H1 (cell line): Measurements from ENCODE around the gene BCL2. TPM values are rescaled to one million over a fixed set of nuclear protein-coding genes. Genes with fewer than 3 reads are reported as not detected.

Experiments
- BRCA1 ChIP-seq: IDR thresholded peaks from 2 replicates; pipeline ENCODE4 v1.6.1; 2012; ENCODE audit warnings: low read depth, low read length, improper control_type of control experiment
- CREB1 ChIP-seq: IDR thresholded peaks from 2 replicates; pipeline ENCODE4 v1.6.1; 2012; ENCODE audit warnings: inconsistent platforms
- FOSL1 ChIP-seq: IDR thresholded peaks from 2 replicates; pipeline ENCODE4 v1.6.1; 2011; ENCODE audit warnings: mild to moderate bottlenecking, low read depth, low read length, moderate library complexity; ENCODE audit not compliant: insufficient read depth
- GTF2F1 ChIP-seq: IDR thresholded peaks from 2 replicates; pipeline ENCODE4 v1.6.1; 2012; ENCODE audit warnings: low read depth, low read length, improper control_type of control experiment, borderline replicate concordance
- HDAC6 ChIP-seq: IDR thresholded peaks from one replicate; pipeline ENCODE4 v1.7.1; 2012; ENCODE audit warnings: low read depth, mild to moderate bottlenecking, inconsistent platforms, low read length, moderate library complexity
- JUND ChIP-seq: IDR thresholded peaks from 2 replicates; pipeline ENCODE4 v1.6.1; 2011; ENCODE audit warnings: mild to moderate bottlenecking, improper control_type of control experiment, low read length
- POLR2AphosphoS5 ChIP-seq: IDR thresholded peaks from 2 replicates; pipeline ENCODE4 v1.6.1; 2011; ENCODE audit warnings: low read depth, low read length
- SIN3A ChIP-seq, 2 experiments: IDR thresholded peaks in 1 of 2; conservative IDR thresholded peaks in 1 of 2; 2 replicates each; pipeline ENCODE4 v1.6.1; 2011 to 2012; ENCODE audit warnings: low read length in 2 of 2, improper control_type of control experiment in 1 of 2, low read depth in 1 of 2, mild to moderate bottlenecking in 1 of 2
- SIRT6 ChIP-seq: IDR thresholded peaks from one replicate; pipeline ENCODE4 v1.7.1; 2012; ENCODE audit warnings: low read length, inconsistent platforms
- polyA plus RNA-seq, 7 experiments: library from polyadenylated mRNA; depleted of rRNA in 3 of 7; stranded (reverse) in 5 of 7; unstranded in 2 of 7; fragments of >200 nt in 5 of 7; fragments of 200-250 nt in 2 of 7; gene quantifications; 1 replicate in 5 of 7; 2 replicates in 1 of 7; 4 replicates in 1 of 7; pipeline versions ENCODE4 v1.2.1 to v1.2.3, GENCODE V29; 2011 to 2013; ENCODE audit warnings: missing spikeins in 2 of 7, mixed read lengths in 2 of 7
- total RNA-seq: library from RNA; stranded (reverse); fragmentation: NEBNext Ultra II Directional; extraction: Animal tissue kit (Norgen Biotek cat#: 25700); gene quantifications from 2 replicates; pipeline ENCODE4 v1.2.1, GENCODE V29; 2021
- TF ChIP-seq, protein P1 (sequence below): IDR thresholded peaks from 2 replicates; pipeline ENCODE4 v1.6.1; 2011; ENCODE audit warnings: low read depth, mild to moderate bottlenecking, low read length; ENCODE audit not compliant: insufficient read depth

The BCL2 gene
- total and polyA plus RNA-seq, 2 of the 8 experiments (the other 6 are each of a cell fraction or from before 2014, with no cell fraction given): 0.59 to 4.5 TPM

DNA sequence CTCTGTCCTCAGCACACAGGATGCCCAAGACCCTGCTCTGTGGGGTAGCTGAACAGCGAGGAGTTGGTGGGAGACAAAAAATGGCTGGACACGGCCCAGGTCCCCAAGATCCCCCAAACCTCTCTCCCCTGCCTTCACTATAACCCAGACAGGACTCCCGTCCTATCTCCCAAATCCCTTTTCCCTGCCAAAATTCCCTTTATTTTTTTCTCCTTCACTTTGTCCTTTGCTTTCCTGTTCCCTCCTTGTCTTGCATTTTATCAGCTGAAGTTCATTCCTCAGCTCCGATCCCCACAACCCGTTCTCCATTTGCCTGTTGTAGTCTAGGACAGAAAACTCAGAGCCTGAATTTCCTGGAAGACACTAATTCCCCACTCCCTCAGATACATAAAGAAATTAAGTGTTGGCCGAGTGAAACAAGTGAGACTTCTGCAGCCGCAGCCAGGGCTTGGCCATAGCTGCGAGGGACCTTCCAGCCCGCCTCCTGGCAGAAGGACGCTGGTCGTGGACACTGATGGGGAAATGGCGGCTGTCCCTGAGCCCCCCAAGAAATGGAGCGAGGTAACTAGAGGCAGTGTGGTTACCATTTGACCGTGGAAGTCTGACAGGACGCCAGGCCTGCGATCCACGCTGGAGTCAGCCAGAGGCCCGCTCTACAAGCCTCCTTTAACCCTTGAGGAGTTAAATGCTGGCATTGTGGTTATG lies 173.6 kb downstream of the BCL2 start (continued):
- no peak for TF ChIP-seq BRCA1
- TF ChIP-seq, protein P1, sequence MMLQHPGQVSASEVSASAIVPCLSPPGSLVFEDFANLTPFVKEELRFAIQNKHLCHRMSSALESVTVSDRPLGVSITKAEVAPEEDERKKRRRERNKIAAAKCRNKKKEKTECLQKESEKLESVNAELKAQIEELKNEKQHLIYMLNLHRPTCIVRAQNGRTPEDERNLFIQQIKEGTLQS: no peak
- TF ChIP-seq POLR2AphosphoS5: no peak
- no peak for TF ChIP-seq SIN3A (conservative IDR thresholded peaks at IDR 0.05 in 1 of 2, IDR thresholded peaks at IDR 0.05 in 1 of 2; ENCODE audit: low read depth in 1 of 2, low read length in 2 of 2)
- TF ChIP-seq HDAC6: no peak
- TF ChIP-seq CREB1: no peak
- TF ChIP-seq FOSL1: no peak
- TF ChIP-seq GTF2F1: no peak
- TF ChIP-seq JUND: no peak
- TF ChIP-seq SIRT6: no peak
